Measurements from ENCODE around the gene SMURF2. TPM values are rescaled to one million over a fixed set of nuclear protein-coding genes. Genes with fewer than 3 reads are reported as not detected.

The SMURF2 gene
- total RNA-seq, 1 experiment from 2014 or later = 23.0 TPM

DNA sequence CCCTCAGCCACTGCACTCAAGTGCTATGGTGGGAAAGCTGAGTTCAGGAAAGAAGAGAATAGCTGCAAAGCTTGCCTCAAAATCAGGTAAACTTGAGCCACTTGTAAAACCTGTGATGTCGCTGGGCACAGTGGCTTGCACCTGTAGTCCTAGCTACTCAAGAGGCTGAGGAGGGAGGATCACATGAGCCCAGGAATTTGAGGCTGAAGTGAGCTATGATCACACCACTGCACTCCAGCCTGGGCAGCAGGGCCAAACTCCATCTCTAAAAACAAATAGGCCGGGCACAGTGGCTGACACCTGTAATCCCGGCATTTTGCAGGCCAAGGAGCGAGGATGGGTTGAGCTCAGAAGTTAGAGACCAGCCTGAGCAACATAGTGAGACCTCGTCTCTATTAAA is 26.4 kb upstream of the SMURF2 start:
- H3K27me3 Mint-ChIP-seq (ENCODE audit: low read depth) = no peaks in the 10 kb centered on the region
- peaks cover 5% of the 10 kb centered on the region for H3K4me1 Mint-ChIP-seq
- no peak overlapping the region for H3K27ac Mint-ChIP-seq
- POLR2A ChIA-PET = interaction anchor here (0.5 kb wide), 1 partner anchor 59 kb away, joined by 10 read pairs; no protein-coding TSS in a partner anchor
- CTCF ChIA-PET = interaction anchor here (0.6 kb wide), 1 partner anchor 48 kb away, joined by 5 read pairs; no protein-coding TSS in a partner anchor
- DNase-seq (ENCODE audit: low spot score) = no peak
- no peak for ATAC-seq
- H3K4me3 Mint-ChIP-seq = no peak overlapping the region
- H3K36me3 Mint-ChIP-seq = no peaks in the 10 kb centered on the region
- TF ChIP-seq MXD4 (CRISPR knock-in tag; IDR thresholded peaks at IDR 0.05; ENCODE audit: borderline replicate concordance) (no peak), OVOL2 (CRISPR knock-in tag; IDR thresholded peaks at IDR 0.05; ENCODE audit: borderline replicate concordance) (no peak), ELF4 (CRISPR knock-in tag; IDR thresholded peaks at IDR 0.05; ENCODE audit: low read depth) (no peak), RELA (CRISPR knock-in tag; IDR thresholded peaks at IDR 0.05; ENCODE audit: borderline replicate concordance) (no peak), ZNF138 (CRISPR knock-in tag; conservative IDR thresholded peaks at IDR 0.05) (no peak), ZNF263 (CRISPR knock-in tag; IDR thresholded peaks at IDR 0.05; ENCODE audit: low read depth) (no peak), ESRRA (CRISPR knock-in tag; IDR thresholded peaks at IDR 0.05; ENCODE audit: borderline replicate concordance) (no peak), TEAD1 (CRISPR knock-in tag; IDR thresholded peaks at IDR 0.05) (no peak), CREM (CRISPR knock-in tag; IDR thresholded peaks at IDR 0.05) (no peak), NR1H2 (CRISPR knock-in tag; IDR thresholded peaks at IDR 0.05) (no peak), PRRX2 (CRISPR knock-in tag; IDR thresholded peaks at IDR 0.05) (no peak)
- TF ChIP-seq, protein P1, sequence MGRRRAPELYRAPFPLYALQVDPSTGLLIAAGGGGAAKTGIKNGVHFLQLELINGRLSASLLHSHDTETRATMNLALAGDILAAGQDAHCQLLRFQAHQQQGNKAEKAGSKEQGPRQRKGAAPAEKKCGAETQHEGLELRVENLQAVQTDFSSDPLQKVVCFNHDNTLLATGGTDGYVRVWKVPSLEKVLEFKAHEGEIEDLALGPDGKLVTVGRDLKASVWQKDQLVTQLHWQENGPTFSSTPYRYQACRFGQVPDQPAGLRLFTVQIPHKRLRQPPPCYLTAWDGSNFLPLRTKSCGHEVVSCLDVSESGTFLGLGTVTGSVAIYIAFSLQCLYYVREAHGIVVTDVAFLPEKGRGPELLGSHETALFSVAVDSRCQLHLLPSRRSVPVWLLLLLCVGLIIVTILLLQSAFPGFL (CRISPR knock-in tag; IDR thresholded peaks at IDR 0.05; ENCODE audit: borderline replicate concordance) = no peak
- TF ChIP-seq, protein P2, sequence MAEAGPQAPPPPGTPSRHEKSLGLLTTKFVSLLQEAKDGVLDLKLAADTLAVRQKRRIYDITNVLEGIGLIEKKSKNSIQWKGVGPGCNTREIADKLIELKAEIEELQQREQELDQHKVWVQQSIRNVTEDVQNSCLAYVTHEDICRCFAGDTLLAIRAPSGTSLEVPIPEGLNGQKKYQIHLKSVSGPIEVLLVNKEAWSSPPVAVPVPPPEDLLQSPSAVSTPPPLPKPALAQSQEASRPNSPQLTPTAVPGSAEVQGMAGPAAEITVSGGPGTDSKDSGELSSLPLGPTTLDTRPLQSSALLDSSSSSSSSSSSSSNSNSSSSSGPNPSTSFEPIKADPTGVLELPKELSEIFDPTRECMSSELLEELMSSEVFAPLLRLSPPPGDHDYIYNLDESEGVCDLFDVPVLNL (CRISPR knock-in tag; IDR thresholded peaks at IDR 0.05; ENCODE audit: borderline replicate concordance, low read depth) = no peak
- TF ChIP-seq, protein P3, sequence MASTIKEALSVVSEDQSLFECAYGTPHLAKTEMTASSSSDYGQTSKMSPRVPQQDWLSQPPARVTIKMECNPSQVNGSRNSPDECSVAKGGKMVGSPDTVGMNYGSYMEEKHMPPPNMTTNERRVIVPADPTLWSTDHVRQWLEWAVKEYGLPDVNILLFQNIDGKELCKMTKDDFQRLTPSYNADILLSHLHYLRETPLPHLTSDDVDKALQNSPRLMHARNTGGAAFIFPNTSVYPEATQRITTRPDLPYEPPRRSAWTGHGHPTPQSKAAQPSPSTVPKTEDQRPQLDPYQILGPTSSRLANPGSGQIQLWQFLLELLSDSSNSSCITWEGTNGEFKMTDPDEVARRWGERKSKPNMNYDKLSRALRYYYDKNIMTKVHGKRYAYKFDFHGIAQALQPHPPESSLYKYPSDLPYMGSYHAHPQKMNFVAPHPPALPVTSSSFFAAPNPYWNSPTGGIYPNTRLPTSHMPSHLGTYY (CRISPR knock-in tag; IDR thresholded peaks at IDR 0.05) = no peak
- TF ChIP-seq, protein P4, sequence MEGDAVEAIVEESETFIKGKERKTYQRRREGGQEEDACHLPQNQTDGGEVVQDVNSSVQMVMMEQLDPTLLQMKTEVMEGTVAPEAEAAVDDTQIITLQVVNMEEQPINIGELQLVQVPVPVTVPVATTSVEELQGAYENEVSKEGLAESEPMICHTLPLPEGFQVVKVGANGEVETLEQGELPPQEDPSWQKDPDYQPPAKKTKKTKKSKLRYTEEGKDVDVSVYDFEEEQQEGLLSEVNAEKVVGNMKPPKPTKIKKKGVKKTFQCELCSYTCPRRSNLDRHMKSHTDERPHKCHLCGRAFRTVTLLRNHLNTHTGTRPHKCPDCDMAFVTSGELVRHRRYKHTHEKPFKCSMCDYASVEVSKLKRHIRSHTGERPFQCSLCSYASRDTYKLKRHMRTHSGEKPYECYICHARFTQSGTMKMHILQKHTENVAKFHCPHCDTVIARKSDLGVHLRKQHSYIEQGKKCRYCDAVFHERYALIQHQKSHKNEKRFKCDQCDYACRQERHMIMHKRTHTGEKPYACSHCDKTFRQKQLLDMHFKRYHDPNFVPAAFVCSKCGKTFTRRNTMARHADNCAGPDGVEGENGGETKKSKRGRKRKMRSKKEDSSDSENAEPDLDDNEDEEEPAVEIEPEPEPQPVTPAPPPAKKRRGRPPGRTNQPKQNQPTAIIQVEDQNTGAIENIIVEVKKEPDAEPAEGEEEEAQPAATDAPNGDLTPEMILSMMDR (IDR thresholded peaks at IDR 0.05) = no peak
- TF ChIP-seq, protein P5, sequence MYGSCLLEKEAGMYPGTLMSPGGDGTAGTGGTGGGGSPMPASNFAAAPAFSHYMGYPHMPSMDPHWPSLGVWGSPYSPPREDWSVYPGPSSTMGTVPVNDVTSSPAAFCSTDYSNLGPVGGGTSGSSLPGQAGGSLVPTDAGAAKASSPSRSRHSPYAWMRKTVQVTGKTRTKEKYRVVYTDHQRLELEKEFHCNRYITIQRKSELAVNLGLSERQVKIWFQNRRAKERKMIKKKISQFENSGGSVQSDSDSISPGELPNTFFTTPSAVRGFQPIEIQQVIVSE (CRISPR knock-in tag; IDR thresholded peaks at IDR 0.05; ENCODE audit: borderline replicate concordance) = no peak
- TF ChIP-seq, protein P6, sequence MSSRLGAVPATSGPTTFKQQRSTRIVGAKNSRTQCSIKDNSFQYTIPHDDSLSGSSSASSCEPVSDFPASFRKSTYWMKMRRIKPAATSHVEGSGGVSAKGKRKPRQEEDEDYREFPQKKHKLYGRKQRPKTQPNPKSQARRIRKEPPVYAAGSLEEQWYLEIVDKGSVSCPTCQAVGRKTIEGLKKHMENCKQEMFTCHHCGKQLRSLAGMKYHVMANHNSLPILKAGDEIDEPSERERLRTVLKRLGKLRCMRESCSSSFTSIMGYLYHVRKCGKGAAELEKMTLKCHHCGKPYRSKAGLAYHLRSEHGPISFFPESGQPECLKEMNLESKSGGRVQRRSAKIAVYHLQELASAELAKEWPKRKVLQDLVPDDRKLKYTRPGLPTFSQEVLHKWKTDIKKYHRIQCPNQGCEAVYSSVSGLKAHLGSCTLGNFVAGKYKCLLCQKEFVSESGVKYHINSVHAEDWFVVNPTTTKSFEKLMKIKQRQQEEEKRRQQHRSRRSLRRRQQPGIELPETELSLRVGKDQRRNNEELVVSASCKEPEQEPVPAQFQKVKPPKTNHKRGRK (CRISPR knock-in tag; IDR thresholded peaks at IDR 0.05; ENCODE audit: borderline replicate concordance) = no peak
- TF ChIP-seq, protein P7, sequence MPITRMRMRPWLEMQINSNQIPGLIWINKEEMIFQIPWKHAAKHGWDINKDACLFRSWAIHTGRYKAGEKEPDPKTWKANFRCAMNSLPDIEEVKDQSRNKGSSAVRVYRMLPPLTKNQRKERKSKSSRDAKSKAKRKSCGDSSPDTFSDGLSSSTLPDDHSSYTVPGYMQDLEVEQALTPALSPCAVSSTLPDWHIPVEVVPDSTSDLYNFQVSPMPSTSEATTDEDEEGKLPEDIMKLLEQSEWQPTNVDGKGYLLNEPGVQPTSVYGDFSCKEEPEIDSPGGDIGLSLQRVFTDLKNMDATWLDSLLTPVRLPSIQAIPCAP (CRISPR knock-in tag; IDR thresholded peaks at IDR 0.05) = no peak
- H3K9me3 Mint-ChIP-seq = no peaks in the 10 kb centered on the region

All from WTC11 (cell line).